Prostate gland (tissue), 2 donors: Measurements from ENCODE around the gene ELOVL5.

Experiments used
- POLR2AphosphoS5 ChIP-seq: sonication (generic); formaldehyde crosslinking; IDR thresholded peaks from one replicate; pipeline ENCODE4 v1.6.1; 2017; ENCODE audit warnings: antibody characterized with exemption
- TF ChIP-seq, protein P1 (sequence below), 4 experiments: fragments of 200-600 bp in 2 of 4; fragments of 450-650 bp in 2 of 4; sonication (generic) in 2 of 4; IDR thresholded peaks; 1 replicate in 3 of 4; 2 replicates in 1 of 4; pipeline ENCODE4 v1.5.1; 2016 to 2019; ENCODE audit warnings: antibody characterized with exemption in 4 of 4, mild to moderate bottlenecking in 2 of 4, moderate library complexity in 2 of 4

- peak; percentile 91 for TF ChIP-seq POLR2AphosphoS5
- TF ChIP-seq, protein P1, sequence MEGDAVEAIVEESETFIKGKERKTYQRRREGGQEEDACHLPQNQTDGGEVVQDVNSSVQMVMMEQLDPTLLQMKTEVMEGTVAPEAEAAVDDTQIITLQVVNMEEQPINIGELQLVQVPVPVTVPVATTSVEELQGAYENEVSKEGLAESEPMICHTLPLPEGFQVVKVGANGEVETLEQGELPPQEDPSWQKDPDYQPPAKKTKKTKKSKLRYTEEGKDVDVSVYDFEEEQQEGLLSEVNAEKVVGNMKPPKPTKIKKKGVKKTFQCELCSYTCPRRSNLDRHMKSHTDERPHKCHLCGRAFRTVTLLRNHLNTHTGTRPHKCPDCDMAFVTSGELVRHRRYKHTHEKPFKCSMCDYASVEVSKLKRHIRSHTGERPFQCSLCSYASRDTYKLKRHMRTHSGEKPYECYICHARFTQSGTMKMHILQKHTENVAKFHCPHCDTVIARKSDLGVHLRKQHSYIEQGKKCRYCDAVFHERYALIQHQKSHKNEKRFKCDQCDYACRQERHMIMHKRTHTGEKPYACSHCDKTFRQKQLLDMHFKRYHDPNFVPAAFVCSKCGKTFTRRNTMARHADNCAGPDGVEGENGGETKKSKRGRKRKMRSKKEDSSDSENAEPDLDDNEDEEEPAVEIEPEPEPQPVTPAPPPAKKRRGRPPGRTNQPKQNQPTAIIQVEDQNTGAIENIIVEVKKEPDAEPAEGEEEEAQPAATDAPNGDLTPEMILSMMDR (IDR thresholded peaks at IDR 0.05) = no peak
Observed at GRCh38 chr6:53359095-53359842, 10.5 kb upstream of the ELOVL5 start.
